Suprapubic skin (tissue), 4 donors: Measurements from ENCODE around the gene MED13L.

Experiments used
- CTCF ChIP-seq, 2 donors: fragments of 200-600 bp in 1 of 2; fragments of 450-650 bp in 1 of 2; sonication (generic) in 1 of 2; IDR thresholded peaks; one replicate each; pipeline ENCODE4 v1.5.1; 2016 to 2019; ENCODE audit warnings: antibody characterized with exemption in 2 of 2, mild to moderate bottlenecking in 1 of 2, moderate library complexity in 1 of 2
- POLR2A ChIP-seq, 2 donors: fragments of 450-650 bp; IDR thresholded peaks; one replicate each; pipeline ENCODE4 v1.6.1; 2017; ENCODE audit warnings: antibody characterized with exemption in 2 of 2, mild to moderate bottlenecking in 2 of 2, moderate library complexity in 2 of 2
- POLR2AphosphoS5 ChIP-seq, 3 donors: sonication (generic); formaldehyde crosslinking; IDR thresholded peaks; one replicate each; pipeline ENCODE4 v1.6.1; 2017; ENCODE audit warnings: antibody characterized with exemption in 3 of 3

GRCh38 chr12:116282371-116283286 lies 5.1 kb upstream of the MED13L start:
- TF ChIP-seq CTCF (IDR thresholded peaks at IDR 0.05) = no peak
- TF ChIP-seq POLR2AphosphoS5 (IDR thresholded peaks at IDR 0.05) = no peak
- TF ChIP-seq POLR2A (IDR thresholded peaks at IDR 0.05) = no peak
